Osteocyte (in vitro differentiated cells): ENCODE measurements around the gene TBC1D22B. TPM values are rescaled to one million over a fixed set of nuclear protein-coding genes. Genes with fewer than 3 reads are reported as not detected.
A peak's percentile ranks its signal among the peaks of the same experiment; 100 is the strongest.

Experiments
- DNase-seq: peaks from one replicate; pipeline ENCODE4 v3.0.0; 2021; ENCODE audit warnings: mixed read lengths; ENCODE audit not compliant: unreplicated experiment; ENCODE audit errors: extremely low spot score
- H3K27ac Mint-ChIP-seq: one replicate; pipeline ENCODE4 v1.8.0; 2021; ENCODE audit warnings: mild to moderate bottlenecking, mixed read lengths; ENCODE audit not compliant: unreplicated experiment
- H3K27me3 Mint-ChIP-seq: one replicate; pipeline ENCODE4 v1.8.0; 2021; ENCODE audit warnings: mixed read lengths; ENCODE audit not compliant: unreplicated experiment
- H3K36me3 Mint-ChIP-seq: one replicate; pipeline ENCODE4 v1.8.0; 2021; ENCODE audit warnings: mixed read lengths; ENCODE audit not compliant: unreplicated experiment
- H3K4me1 Mint-ChIP-seq: one replicate; pipeline ENCODE4 v1.8.0; 2021; ENCODE audit warnings: mixed read lengths; ENCODE audit not compliant: unreplicated experiment
- H3K4me3 Mint-ChIP-seq: one replicate; pipeline ENCODE4 v1.8.0; 2021; ENCODE audit warnings: mild to moderate bottlenecking, moderate library complexity, mixed read lengths; ENCODE audit not compliant: unreplicated experiment
- H3K9me3 Mint-ChIP-seq: one replicate; pipeline ENCODE4 v1.8.0; 2021; ENCODE audit warnings: mixed read lengths; ENCODE audit not compliant: unreplicated experiment
- CTCF ChIP-seq: fragments of 200-600 bp; sonication (generic); IDR thresholded peaks from 2 replicates; pipeline ENCODE4 v1.5.0; 2021; ENCODE audit warnings: antibody characterized with exemption, mild to moderate bottlenecking, moderate library complexity
- total RNA-seq: library from RNA; stranded (reverse); gene quantifications from 2 replicates; pipeline ENCODE4 v1.2.1, GENCODE V29; 2021

TBC1D22B gene
- total RNA-seq, 1 donor from 2014 or later: 13.8 TPM

- no peaks in the 10 kb centered on the region for H3K9me3 Mint-ChIP-seq
- H3K4me3 Mint-ChIP-seq: no peak overlapping the region
- peak; percentile 91 for TF ChIP-seq CTCF
- no peaks in the 10 kb centered on the region for H3K36me3 Mint-ChIP-seq
- no peaks in the 10 kb centered on the region for H3K4me1 Mint-ChIP-seq
- DNase-seq: peak; percentile 90
- H3K27me3 Mint-ChIP-seq: no peaks in the 10 kb centered on the region
- no peak overlapping the region for H3K27ac Mint-ChIP-seq
Measured at GRCh38 chr6:37210313-37210968, 47.1 kb upstream of the TBC1D22B start.

DNA sequence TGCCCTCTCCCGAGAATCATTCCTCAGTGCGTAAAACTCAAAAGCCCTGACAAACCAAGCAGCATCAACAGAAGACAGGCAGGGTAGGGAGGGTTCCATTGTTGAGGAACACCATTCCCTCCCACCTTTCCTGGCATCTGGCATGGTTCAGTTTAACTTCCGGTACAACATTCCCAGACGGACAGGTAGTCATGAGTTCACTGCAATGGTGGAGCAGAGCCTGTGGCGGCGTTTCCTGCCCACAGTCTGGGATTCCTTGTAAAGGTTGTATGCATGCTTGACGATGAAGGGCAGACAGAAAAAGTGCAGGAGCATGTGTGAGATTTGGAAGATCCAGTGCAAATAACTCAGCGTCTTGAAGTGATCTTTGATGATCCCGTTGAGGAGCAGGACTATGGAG is 45.3 kb upstream of the TBC1D22B start:
- no peaks in the 10 kb centered on the region for H3K4me1 Mint-ChIP-seq
- no peaks in the 10 kb centered on the region for H3K36me3 Mint-ChIP-seq
- DNase-seq: no peak
- H3K9me3 Mint-ChIP-seq: no peaks in the 10 kb centered on the region
- no peak overlapping the region for H3K4me3 Mint-ChIP-seq
- no peaks in the 10 kb centered on the region for H3K27me3 Mint-ChIP-seq
- no peak for TF ChIP-seq CTCF
- no peak overlapping the region for H3K27ac Mint-ChIP-seq

GRCh38 chr6:37218061-37218460 is 39.5 kb upstream of the TBC1D22B start:
- Mint-ChIP-seq H3K4me1 (peaks cover 11% of the 10 kb centered on the region), H3K27me3 (no peaks in the 10 kb centered on the region), H3K4me3 (no peak overlapping the region), H3K27ac (no peak overlapping the region), H3K9me3 (no peaks in the 10 kb centered on the region), H3K36me3 (no peaks in the 10 kb centered on the region)
- no peak for DNase-seq
- TF ChIP-seq CTCF: no peak

DNA sequence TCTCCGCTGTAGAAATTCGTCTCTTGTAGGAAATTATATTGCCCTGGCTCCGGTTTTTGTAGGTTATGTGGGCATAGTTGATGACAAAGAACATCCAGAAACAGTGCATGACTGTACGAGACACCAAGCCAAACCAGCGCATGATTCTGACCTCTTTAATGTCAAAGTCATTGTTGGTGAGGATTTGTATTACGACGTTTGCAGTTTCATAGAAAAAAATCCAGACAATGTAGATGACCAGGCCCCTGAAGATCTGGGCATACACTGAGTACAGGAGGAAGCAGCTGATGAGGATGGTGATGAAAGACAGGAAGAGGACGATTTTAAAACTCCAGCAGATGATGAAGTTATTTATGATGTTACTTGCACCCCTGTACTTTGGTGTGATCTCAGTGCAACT is 39.1 kb upstream of the TBC1D22B start:
- H3K27me3 Mint-ChIP-seq: no peaks in the 10 kb centered on the region
- DNase-seq: no peak
- TF ChIP-seq CTCF: no peak
- no peak overlapping the region for H3K27ac Mint-ChIP-seq
- H3K4me1 Mint-ChIP-seq: peaks cover 13% of the 10 kb centered on the region
- no peaks in the 10 kb centered on the region for H3K9me3 Mint-ChIP-seq
- no peak overlapping the region for H3K4me3 Mint-ChIP-seq
- no peaks in the 10 kb centered on the region for H3K36me3 Mint-ChIP-seq

GRCh38 chr6:37221585-37222124 is 35.9 kb upstream of the TBC1D22B start:
- Mint-ChIP-seq H3K4me3 (peak overlapping the region; percentile 71), H3K4me1 (peaks cover 13% of the 10 kb centered on the region), H3K27me3 (no peaks in the 10 kb centered on the region), H3K27ac (peak overlapping the region; percentile 23), H3K9me3 (no peaks in the 10 kb centered on the region), H3K36me3 (no peaks in the 10 kb centered on the region)
- no peak for TF ChIP-seq CTCF
- DNase-seq: no peak
